Stimulated activated CD8-positive, alpha-beta memory T cell treated with anti-CD3 and anti-CD28 coated beads, Interleukin-4, amount 100 ng/mL, for 24 hours (primary cell): ENCODE results near the gene PRICKLE2.
"Not testable (repeated sequence)": the region's sequence is repeated elsewhere in the genome, so short reads cannot be mapped to it uniquely, and the experiment has no call there.

Source experiments
- DNase-seq: peaks from one replicate; pipeline ENCODE4 v3.0.0-alpha.2; 2020; ENCODE audit warnings: low read depth

The PRICKLE2 gene

GRCh38 chr3:64098670-64099069, 126.6 kb downstream of the PRICKLE2 start:
- DNase-seq = no peak

DNA sequence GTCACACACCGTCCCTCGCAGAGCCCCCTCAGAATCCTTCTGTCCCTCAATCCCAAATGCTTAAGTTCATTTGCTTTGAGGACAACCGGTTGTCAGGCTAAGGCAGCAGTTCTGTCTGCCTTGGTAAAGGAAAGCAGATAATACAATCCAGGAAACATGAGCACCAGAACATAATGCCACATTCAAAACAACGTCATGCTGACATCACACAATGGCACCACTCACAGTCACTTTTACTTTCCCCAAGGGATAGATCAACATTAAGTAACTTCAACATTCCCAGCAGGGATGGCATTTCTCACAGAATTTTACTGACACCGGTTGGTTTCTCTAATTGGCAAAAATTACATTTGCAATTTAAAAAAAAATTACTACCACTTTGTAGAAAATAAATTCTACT, 127.3 kb downstream of the PRICKLE2 start:
- no peak for DNase-seq

DNA sequence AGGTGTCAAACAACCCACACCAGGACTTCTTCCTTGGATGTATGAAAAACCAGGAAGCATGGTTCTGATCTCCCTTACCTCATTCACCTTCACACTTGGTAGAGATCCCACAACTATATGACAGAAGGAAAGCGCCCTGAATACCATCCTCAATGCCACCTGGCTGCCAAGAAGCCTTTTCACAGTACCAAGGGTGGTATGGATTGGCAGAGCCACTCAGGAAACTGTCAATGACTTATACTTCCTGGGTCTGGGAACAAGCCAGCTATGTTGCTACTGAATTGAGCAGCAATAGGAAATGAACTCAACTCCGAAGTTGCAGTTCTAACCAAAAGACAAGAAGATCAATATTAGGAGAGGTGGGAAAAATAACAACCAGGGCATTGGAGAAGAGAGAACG, 129.5 kb downstream of the PRICKLE2 start:
- DNase-seq = no peak

DNA sequence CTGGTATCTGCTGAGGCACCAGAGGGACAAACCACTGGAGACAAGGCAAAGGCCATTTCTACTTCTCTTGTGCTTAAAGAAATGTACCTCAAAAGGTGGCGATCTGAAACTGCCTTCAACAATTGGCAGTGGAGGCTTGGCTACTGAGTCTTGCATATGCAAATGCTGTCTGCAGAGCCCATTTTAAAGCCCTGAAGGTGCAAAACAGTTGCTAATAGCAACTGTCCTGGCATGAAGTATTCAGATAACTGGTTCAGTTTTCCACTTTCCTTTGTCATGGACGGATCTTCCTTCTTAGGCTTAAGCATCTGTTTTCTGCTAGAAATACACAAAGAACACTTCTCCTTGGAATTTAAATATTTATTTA, 130.6 kb downstream of the PRICKLE2 start:
- no peak for DNase-seq

- DNase-seq = no peak
Measured at GRCh38 chr3:64093825-64094712, 131.2 kb downstream of the PRICKLE2 start.

DNA sequence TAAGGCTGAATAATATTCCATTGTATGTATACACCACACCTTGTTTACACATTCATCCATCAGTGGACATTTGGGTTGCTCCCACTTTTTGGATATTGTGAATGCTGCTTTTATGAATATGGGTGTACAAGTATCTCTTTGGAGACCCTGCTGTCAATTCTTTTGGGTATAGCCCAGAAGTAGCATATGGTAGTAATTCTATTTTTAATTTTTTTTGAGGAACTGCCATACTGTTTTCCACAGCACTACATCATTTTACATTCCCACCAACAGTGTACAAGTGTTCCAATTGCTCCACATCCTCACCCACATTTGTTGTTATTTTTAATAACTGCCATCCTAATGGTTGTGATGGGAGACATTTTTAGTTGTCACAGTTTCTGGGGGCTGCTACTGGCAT, 132.1 kb downstream of the PRICKLE2 start:
- DNase-seq = no peak

DNA sequence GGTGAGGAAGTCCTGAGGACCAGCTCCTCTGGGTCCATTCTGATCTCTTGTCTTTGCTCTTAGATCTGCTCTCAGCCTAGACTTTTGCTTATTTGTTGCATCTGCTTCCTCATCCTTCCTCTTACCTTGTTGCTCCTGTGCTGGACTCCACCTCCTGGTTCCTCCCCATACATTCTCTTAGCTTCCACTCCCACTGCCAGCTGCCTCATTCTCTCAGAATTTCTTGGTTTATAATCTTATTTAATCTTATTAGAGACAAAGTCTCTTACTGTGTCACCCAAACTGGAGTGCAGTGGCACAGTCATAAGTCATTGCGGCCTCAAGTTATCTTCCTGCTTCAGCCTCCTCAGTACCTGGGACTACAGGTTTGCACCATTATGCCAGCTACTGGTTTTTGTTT, 133.8 kb downstream of the PRICKLE2 start:
- no peak for DNase-seq

GRCh38 chr3:64089386-64089785, 135.9 kb downstream of the PRICKLE2 start:
- DNase-seq = not testable (repeated sequence)

GRCh38 chr3:64088408-64089205, 136.7 kb downstream of the PRICKLE2 start:
- DNase-seq = no peak

DNA sequence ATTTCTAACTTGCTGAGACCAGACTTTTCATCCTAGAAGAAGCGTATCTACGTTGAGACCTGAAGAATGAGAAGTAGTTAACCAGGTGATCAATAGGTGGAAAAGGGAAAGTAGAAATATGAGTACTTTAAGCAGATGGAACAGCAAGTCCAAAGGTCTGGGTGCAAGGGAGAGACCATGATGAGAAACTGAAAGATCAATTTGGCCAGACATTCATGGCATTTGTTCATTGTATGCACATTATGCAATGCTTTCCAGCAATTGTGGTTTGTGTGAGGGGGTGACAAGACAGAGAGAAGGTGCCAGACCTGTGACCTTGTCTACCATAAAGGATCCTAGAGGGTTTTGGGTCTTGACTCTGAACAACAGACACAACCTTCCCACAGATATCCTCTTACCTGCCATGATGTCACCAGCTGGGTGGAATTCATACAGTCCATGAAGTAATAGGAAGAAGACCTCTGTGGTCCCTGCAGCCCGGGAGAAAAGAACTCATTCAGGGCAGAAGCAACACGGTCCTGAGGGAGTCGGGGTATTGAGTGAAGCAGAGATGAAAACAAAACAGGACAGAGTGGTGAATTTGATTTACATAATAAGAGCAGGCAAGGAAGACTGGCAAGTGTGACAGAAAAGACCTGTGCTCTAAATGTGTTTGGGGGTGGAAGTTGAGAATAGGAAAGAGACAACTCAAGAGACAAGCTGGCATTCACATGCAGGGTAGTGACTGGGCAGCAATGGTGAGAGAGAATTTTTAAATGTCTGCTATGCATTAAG, 138.6 kb downstream of the PRICKLE2 start:
- no peak for DNase-seq

GRCh38 chr3:64084640-64085039, 140.6 kb downstream of the PRICKLE2 start:
- DNase-seq = no peak

DNA sequence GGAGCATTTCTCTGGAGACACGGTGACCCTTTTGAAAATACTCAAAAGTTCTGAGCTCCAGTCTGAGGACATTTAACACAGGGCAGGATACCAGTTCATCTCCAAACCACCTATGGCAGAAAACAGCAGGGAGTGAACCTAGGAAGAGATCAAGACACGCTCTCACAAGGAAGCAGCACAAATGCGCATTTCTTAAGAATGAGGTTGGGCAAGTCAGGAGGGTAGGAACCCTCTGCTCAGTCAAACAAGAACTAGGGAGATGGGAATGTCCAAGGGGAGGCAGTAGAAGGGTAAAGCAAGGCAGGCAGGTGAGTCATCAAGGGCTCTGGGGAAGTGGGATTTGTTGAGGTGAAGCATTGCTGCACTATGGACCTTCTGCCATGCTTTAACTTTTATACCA, 141.7 kb downstream of the PRICKLE2 start:
- DNase-seq = no peak

GRCh38 chr3:64082961-64083541, 142.2 kb downstream of the PRICKLE2 start:
- DNase-seq = no peak

- no peak for DNase-seq
Measured at GRCh38 chr3:64082411-64082810, 142.9 kb downstream of the PRICKLE2 start.

- no peak for DNase-seq
Measured at GRCh38 chr3:64081235-64081630, 144.0 kb downstream of the PRICKLE2 start.

- no peak for DNase-seq
Measured at GRCh38 chr3:64080616-64081234, 144.5 kb downstream of the PRICKLE2 start.

- DNase-seq = no peak
Measured at GRCh38 chr3:64079369-64080150, 145.7 kb downstream of the PRICKLE2 start.

- DNase-seq = no peak
Measured at GRCh38 chr3:64078966-64079365, 146.3 kb downstream of the PRICKLE2 start.

DNA sequence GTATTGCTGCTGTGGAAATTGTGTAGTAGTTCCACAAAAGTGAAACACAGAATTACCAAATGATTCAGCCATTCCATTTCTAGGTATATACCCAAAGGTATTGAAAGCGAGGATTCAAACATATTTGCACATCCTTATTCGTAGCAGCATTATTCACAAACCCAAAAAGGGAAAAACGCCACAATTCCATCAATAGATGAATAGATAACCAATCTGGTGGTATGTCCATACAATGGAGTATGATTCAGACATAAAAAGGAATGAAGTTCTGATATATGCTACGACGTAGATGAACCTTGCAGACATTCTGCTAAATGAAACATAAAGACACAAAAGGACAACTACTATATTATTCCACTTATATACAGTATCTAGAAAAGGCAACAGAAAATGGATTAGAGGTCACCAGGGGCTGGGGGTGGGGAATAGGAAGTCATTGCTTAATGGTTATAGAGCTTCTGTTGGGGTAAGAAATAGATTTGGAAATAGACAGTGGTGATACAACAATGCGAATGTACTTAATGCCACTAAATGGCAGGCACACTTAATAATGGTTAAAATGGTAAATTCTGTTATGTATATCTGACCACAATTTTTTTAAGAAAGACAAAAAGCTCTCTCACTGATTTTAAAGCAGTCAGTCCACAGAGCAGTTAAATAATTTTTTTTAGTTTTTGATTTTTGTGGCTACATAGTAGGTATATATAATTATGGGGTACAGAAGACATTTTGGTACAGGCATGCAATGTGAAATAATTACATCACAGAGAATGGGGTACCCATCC, 150.2 kb downstream of the PRICKLE2 start:
- no peak for DNase-seq

DNA sequence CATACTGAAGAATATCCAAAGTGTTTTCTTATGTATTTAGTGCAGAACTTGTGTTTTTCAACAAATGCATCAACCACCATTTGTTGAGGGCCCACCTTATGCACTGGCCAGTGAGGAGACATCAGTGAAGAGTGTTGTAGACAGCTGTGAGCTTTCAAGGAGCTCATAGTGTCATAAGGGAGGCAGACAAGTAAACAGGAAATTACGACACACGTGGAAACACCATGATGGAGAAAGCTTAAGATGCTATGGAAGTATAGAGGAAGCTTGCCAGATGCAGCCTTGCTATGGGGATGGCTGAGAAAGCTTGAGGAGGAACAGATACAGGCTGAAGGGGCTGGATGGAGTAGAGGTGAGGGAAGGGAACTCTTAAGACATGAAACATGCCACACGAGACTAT, 151.2 kb downstream of the PRICKLE2 start:
- DNase-seq = no peak
